Measurements from ENCODE around the gene F3. TPM values are rescaled to one million over a fixed set of nuclear protein-coding genes. Genes with fewer than 3 reads are reported as not detected.

F3 gene
- polyA plus RNA-seq, 1 of the 3 experiments (the other 2 are of a cell fraction) = 1.8 TPM

DNA sequence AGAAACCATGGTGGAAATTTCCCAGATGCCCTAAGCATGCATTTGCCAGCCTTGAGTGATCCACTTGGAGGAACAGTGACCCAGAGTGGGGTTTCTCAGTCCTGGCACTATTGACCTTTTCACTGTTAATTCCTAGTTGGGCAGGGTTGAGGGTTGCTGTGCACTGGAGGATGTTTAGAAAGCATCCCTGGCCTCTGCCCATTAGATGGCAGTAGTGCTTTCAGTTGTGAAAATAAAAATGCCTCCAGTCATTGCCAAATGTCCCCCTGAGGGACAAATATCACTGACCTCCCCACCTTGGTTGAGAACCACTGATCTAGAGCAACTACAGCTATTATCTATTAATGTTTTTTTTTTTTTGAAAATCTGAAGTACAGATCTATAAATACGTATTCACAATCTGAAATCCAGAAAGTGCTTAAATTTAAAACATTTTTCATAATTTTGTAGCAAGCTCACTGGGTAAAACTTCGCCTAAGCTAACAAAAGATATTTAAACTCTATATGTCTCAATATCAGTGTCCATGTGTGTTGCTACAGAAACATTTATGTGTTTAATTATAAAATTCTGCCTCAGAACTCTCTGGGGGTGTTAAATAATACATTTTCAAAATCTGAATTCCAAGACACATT, 27.3 kb downstream of the F3 start:
- Histone ChIP-seq H3K27me3 (ENCODE audit: insufficient read depth) (no peaks in the 10 kb centered on the region), H3K4me3 (ENCODE audit: low read depth in 2 of 2, low read length in 1 of 2) (no peak overlapping the region; a peak in 1 of 4 replicates), H3K27ac (ENCODE audit: low read depth in 2 of 2, low read length in 1 of 2) (no peak overlapping the region), H2AFZ (ENCODE audit: low read depth) (no peak overlapping the region), H3F3A (replicated peaks; ENCODE audit: insufficient read depth) (peaks cover 7% of the 10 kb centered on the region), H3K79me2 (ENCODE audit: insufficient read depth) (no peaks in the 10 kb centered on the region), H3K9me2 (no peaks in the 10 kb centered on the region), H3K4me1 (ENCODE audit: control insufficient read depth in 1 of 2, insufficient read depth in 2 of 2, low read depth in 1 of 2, low read length in 1 of 2) (no peaks in the 10 kb centered on the region; a peak in 2 of 4 replicates), H3K9ac (no peak overlapping the region), H3K4me2 (no peak overlapping the region), H3K9me3 (no peaks in the 10 kb centered on the region), H4K20me1 (ENCODE audit: insufficient read depth) (no peaks in the 10 kb centered on the region), H3K36me3 (replicated peaks in 1 of 2; ENCODE audit: control insufficient read depth in 1 of 2, insufficient read depth in 2 of 2, low read length in 1 of 2) (peaks cover 16 to 24% of the 10 kb centered on the region in 2 experiments)
- DNase-seq = peak; percentile 20
- ChIA-PET CTCF (interaction anchor here (0.7 to 6.0 kb wide), 20 partner anchors 9 to 529 kb away, joined by 3 to 82 read pairs (median 4); partner anchors contain the start of gene F3), POLR2A (no interaction called here)
- TF ChIP-seq, protein P1, sequence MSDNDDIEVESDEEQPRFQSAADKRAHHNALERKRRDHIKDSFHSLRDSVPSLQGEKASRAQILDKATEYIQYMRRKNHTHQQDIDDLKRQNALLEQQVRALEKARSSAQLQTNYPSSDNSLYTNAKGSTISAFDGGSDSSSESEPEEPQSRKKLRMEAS (IDR thresholded peaks at IDR 0.05; ENCODE audit: low read depth) = no peak
- TF ChIP-seq, protein P2, sequence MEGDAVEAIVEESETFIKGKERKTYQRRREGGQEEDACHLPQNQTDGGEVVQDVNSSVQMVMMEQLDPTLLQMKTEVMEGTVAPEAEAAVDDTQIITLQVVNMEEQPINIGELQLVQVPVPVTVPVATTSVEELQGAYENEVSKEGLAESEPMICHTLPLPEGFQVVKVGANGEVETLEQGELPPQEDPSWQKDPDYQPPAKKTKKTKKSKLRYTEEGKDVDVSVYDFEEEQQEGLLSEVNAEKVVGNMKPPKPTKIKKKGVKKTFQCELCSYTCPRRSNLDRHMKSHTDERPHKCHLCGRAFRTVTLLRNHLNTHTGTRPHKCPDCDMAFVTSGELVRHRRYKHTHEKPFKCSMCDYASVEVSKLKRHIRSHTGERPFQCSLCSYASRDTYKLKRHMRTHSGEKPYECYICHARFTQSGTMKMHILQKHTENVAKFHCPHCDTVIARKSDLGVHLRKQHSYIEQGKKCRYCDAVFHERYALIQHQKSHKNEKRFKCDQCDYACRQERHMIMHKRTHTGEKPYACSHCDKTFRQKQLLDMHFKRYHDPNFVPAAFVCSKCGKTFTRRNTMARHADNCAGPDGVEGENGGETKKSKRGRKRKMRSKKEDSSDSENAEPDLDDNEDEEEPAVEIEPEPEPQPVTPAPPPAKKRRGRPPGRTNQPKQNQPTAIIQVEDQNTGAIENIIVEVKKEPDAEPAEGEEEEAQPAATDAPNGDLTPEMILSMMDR (IDR thresholded peaks at IDR 0.05) = peak; percentile 81
- TF ChIP-seq RAD21 (IDR thresholded peaks at IDR 0.05; ENCODE audit: low read length) (peak; percentile 78), ELF1 (IDR thresholded peaks at IDR 0.05) (no peak), SMC3 (IDR thresholded peaks at IDR 0.05; ENCODE audit: low read depth, low read length) (peak; percentile 55), MXI1 (IDR thresholded peaks at IDR 0.05; ENCODE audit: low read depth, low read length) (no peak)
- WGBS (ENCODE audit: low lambda C conversion rate) = 94% methylated on average over 2 of the region's 2 CpGs

DNA sequence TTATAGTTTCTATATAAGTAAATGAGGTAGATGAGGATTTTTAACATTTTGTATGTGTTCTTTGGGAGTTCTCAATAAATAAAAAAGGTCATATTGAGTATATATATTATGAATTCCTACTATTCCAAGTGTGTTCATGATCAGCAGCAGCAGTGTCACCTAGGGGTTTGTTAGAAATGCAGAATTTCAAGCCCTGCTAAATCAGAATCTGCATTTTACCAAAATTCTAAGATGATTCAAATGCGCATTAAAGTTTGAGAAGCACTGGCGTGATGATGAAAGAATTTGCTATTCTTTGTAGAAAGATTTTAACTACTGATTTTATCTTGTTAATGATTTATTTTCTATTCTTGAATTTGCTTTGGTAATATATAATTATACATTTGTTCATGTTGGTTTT, 28.7 kb downstream of the F3 start:
- Histone ChIP-seq H2AFZ (ENCODE audit: low read depth) (no peak overlapping the region), H3F3A (replicated peaks; ENCODE audit: insufficient read depth) (peaks cover 7% of the 10 kb centered on the region), H4K20me1 (ENCODE audit: insufficient read depth) (no peaks in the 10 kb centered on the region), H3K4me1 (ENCODE audit: control insufficient read depth in 1 of 2, insufficient read depth in 2 of 2, low read depth in 1 of 2, low read length in 1 of 2) (no peaks in the 10 kb centered on the region; a peak in 2 of 4 replicates), H3K4me2 (no peak overlapping the region), H3K79me2 (ENCODE audit: insufficient read depth) (no peaks in the 10 kb centered on the region), H3K27me3 (ENCODE audit: insufficient read depth) (no peaks in the 10 kb centered on the region), H3K27ac (ENCODE audit: low read depth in 2 of 2, low read length in 1 of 2) (no peak overlapping the region), H3K9me3 (no peaks in the 10 kb centered on the region), H3K9me2 (no peaks in the 10 kb centered on the region), H3K9ac (no peak overlapping the region), H3K36me3 (replicated peaks in 1 of 2; ENCODE audit: control insufficient read depth in 1 of 2, insufficient read depth in 2 of 2, low read length in 1 of 2) (peaks cover 12 to 14% of the 10 kb centered on the region in 2 experiments), H3K4me3 (ENCODE audit: low read depth in 2 of 2, low read length in 1 of 2) (no peak overlapping the region)
- ChIA-PET POLR2A (no interaction called here), CTCF (interaction anchor here (0.8 to 6.0 kb wide), 10 partner anchors 9 to 531 kb away, joined by 3 to 82 read pairs (median 4); no protein-coding TSS in a partner anchor)
- WGBS (ENCODE audit: low lambda C conversion rate) = 72% methylated on average over 2 of the region's 2 CpGs
- no peak for DNase-seq
- TF ChIP-seq, protein P3, sequence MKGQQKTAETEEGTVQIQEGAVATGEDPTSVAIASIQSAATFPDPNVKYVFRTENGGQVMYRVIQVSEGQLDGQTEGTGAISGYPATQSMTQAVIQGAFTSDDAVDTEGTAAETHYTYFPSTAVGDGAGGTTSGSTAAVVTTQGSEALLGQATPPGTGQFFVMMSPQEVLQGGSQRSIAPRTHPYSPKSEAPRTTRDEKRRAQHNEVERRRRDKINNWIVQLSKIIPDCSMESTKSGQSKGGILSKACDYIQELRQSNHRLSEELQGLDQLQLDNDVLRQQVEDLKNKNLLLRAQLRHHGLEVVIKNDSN (IDR thresholded peaks at IDR 0.05; ENCODE audit: borderline replicate concordance, low read depth) = no peak
- TF ChIP-seq TCF12 (IDR thresholded peaks at IDR 0.05) (no peak), MXI1 (IDR thresholded peaks at IDR 0.05; ENCODE audit: low read depth, low read length) (no peak), RCOR1 (IDR thresholded peaks at IDR 0.05; ENCODE audit: low read length) (no peak), SIN3A (IDR thresholded peaks at IDR 0.05; ENCODE audit: borderline replicate concordance, low read depth, low read length) (no peak), TAF1 (IDR thresholded peaks at IDR 0.05; ENCODE audit: borderline replicate concordance, low read depth, low read length) (no peak), SMC3 (IDR thresholded peaks at IDR 0.05; ENCODE audit: low read depth, low read length) (no peak), GABPA (IDR thresholded peaks at IDR 0.05; ENCODE audit: low read depth) (no peak), TEAD4 (IDR thresholded peaks at IDR 0.05; ENCODE audit: borderline replicate concordance, insufficient read depth) (no peak)
- TF ChIP-seq, protein P4, sequence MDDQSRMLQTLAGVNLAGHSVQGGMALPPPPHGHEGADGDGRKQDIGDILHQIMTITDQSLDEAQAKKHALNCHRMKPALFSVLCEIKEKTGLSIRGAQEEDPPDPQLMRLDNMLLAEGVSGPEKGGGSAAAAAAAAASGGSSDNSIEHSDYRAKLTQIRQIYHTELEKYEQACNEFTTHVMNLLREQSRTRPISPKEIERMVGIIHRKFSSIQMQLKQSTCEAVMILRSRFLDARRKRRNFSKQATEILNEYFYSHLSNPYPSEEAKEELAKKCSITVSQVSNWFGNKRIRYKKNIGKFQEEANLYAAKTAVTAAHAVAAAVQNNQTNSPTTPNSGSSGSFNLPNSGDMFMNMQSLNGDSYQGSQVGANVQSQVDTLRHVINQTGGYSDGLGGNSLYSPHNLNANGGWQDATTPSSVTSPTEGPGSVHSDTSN (IDR thresholded peaks at IDR 0.05) = no peak
